A673 (cell line): Measurements from ENCODE around the gene SPTLC3. TPM values are rescaled to one million over a fixed set of nuclear protein-coding genes. Genes with fewer than 3 reads are reported as not detected.

ENCODE experiments used
- BruUV-seq: library from RNA; stranded (reverse); fragments of 400-500 nt; replicated peaks from 2 replicates; lab custom pipeline; 2021; lab: Mats Ljungman, UMichigan
- CTCF ChIA-PET: fragments of 300-600 bp; sonication (Branson Sonifier 250); formaldehyde crosslinking; loops from one replicate; lab custom pipeline; 2022; ENCODE audit warnings: antibody characterized with exemption; lab: Charles Lee
- POLR2A ChIA-PET: fragments of 300-600 bp; sonication (Branson Sonifier 250); formaldehyde crosslinking; loops from one replicate; lab custom pipeline; 2022; ENCODE audit warnings: antibody characterized with exemption; ENCODE audit not compliant: low non-redundant PET; lab: Charles Lee
- DNase-seq: peaks from one replicate; pipeline ENCODE4 v3.0.0-alpha.2; 2015; ENCODE audit warnings: low spot score
- H3K27ac ChIP-seq: fragments of 200-600 bp; sonication (generic); 2 replicates; pipeline ENCODE4 v1.5.1; 2016; ENCODE audit warnings: mixed run types, low read depth, mild to moderate bottlenecking, mixed read lengths, antibody characterized with exemption, low read length; ENCODE audit not compliant: poor library complexity, severe bottlenecking
- H3K27me3 ChIP-seq: fragments of 200-600 bp; sonication (generic); replicated peaks from 2 replicates; pipeline ENCODE4 v1.6.1; 2017; ENCODE audit warnings: mixed run types, low read depth, mild to moderate bottlenecking, mixed read lengths, antibody characterized with exemption, low read length; ENCODE audit not compliant: insufficient read depth, poor library complexity
- H3K36me3 ChIP-seq: fragments of 200-600 bp; sonication (generic); 2 replicates; pipeline ENCODE4 v1.6.1; 2016; ENCODE audit warnings: mixed run types, mild to moderate bottlenecking, mixed read lengths, antibody characterized with exemption, low read length; ENCODE audit not compliant: insufficient read depth, poor library complexity, severe bottlenecking
- H3K4me1 ChIP-seq: fragments of 200-600 bp; sonication (generic); 2 replicates; pipeline ENCODE4 v1.6.1; 2017; ENCODE audit warnings: mixed run types, mild to moderate bottlenecking, mixed read lengths, antibody characterized with exemption, low read length; ENCODE audit not compliant: insufficient read depth, poor library complexity, severe bottlenecking
- H3K4me3 ChIP-seq: fragments of 200-600 bp; sonication (generic); 2 replicates; pipeline ENCODE4 v1.5.1; 2016; ENCODE audit warnings: low read depth, mixed run types, mild to moderate bottlenecking, mixed read lengths, low read length; ENCODE audit not compliant: poor library complexity, severe bottlenecking
- H3K9me3 ChIP-seq: fragments of 200-600 bp; sonication (generic); 2 replicates; pipeline ENCODE4 v1.6.1; 2016; ENCODE audit warnings: mixed run types, low read depth, mild to moderate bottlenecking, mixed read lengths, antibody characterized with exemption, low read length; ENCODE audit not compliant: poor library complexity, severe bottlenecking
- intact Hi-C: fragments of 100-400 bp; cut with micrococcal nuclease; formaldehyde crosslinking; loops from one replicate; pipeline ENCODE4 v1.10.0; 2022; ENCODE audit not compliant: unreplicated experiment
- total RNA-seq: library from RNA; stranded (reverse); gene quantifications from 2 replicates; pipeline ENCODE4 v1.2.3, GENCODE V29; 2021
- TF ChIP-seq, protein P1 (sequence below): fragments of 300-800, 200-600 bp; sonication (generic); conservative IDR thresholded peaks from 2 replicates; pipeline ENCODE4 v1.5.1; 2017; ENCODE audit warnings: low read depth, mild to moderate bottlenecking, antibody characterized with exemption, low read length, moderate library complexity, mixed read lengths

SPTLC3 gene
- total RNA-seq, 1 experiment from 2014 or later, result 0.06 TPM

DNA sequence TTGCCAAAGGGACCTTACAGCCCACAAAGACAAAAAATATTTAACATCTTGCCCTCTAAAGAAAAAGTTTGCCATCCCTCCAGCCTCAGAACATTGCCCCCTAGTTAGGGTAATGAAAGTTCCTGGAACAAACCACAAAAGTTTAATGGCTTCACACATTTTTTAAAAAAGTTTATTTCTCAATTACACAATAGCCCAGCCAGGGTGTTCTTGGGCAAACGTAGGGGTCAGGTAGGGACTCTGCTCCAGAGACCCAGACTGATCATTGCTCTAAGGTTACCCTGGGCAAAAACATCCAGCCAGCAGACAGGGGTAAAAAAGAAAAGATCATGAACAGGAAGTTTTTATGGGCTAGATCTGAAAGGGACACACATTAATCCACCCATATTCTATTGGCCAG lies 207.8 kb downstream of the SPTLC3 start:
- TF ChIP-seq, protein P1, sequence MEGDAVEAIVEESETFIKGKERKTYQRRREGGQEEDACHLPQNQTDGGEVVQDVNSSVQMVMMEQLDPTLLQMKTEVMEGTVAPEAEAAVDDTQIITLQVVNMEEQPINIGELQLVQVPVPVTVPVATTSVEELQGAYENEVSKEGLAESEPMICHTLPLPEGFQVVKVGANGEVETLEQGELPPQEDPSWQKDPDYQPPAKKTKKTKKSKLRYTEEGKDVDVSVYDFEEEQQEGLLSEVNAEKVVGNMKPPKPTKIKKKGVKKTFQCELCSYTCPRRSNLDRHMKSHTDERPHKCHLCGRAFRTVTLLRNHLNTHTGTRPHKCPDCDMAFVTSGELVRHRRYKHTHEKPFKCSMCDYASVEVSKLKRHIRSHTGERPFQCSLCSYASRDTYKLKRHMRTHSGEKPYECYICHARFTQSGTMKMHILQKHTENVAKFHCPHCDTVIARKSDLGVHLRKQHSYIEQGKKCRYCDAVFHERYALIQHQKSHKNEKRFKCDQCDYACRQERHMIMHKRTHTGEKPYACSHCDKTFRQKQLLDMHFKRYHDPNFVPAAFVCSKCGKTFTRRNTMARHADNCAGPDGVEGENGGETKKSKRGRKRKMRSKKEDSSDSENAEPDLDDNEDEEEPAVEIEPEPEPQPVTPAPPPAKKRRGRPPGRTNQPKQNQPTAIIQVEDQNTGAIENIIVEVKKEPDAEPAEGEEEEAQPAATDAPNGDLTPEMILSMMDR, result no peak
- no peak for DNase-seq
- peaks cover 84% of the 10 kb centered on the region for H3K27me3 ChIP-seq
- no peaks in the 10 kb centered on the region for H3K9me3 ChIP-seq
- BruUV-seq, result no TSS peak
- no peaks in the 10 kb centered on the region for H3K4me1 ChIP-seq
- intact Hi-C loops, result no loop called here
- ChIA-PET CTCF (no interaction called here), POLR2A (no interaction called here)
- no peak overlapping the region for H3K27ac ChIP-seq
- no peaks in the 10 kb centered on the region for H3K36me3 ChIP-seq
- no peak overlapping the region for H3K4me3 ChIP-seq

Other genes starting within 250 kb of the SPTLC3 start
- gene ISM1, start 212.3 kb downstream of the SPTLC3 start, total RNA-seq, result 0.11 TPM in 1 of 2 replicates, not detected in the other